K562 (cell line): ENCODE results near the gene OBSL1.

Experiments used
- AFF4 ChIP-seq: sonication (generic); formaldehyde crosslinking; IDR thresholded peaks from 2 replicates; pipeline ENCODE4 v1.8.0; 2023; ENCODE audit warnings: mild to moderate bottlenecking, missing genetic modification reagents
- ATF3 ChIP-seq, 2 experiments: fragments of 450-650 bp in 1 of 2; sonication (generic) in 1 of 2; formaldehyde crosslinking in 1 of 2; IDR thresholded peaks in 1 of 2; conservative IDR thresholded peaks in 1 of 2; 2 replicates each; pipeline versions ENCODE4 v1.6.1 to v1.8.1; 2016 to 2023; ENCODE audit warnings: mild to moderate bottlenecking in 2 of 2, moderate library complexity in 2 of 2, inconsistent platforms in 1 of 2, missing genetic modification reagents in 1 of 2
- CTCF ChIP-seq, 3 experiments: IDR thresholded peaks in 2 of 3; conservative IDR thresholded peaks in 1 of 3; 2 replicates each; pipeline ENCODE4 v1.5.1; 2011 to 2012; ENCODE audit warnings: low read length in 3 of 3, mild to moderate bottlenecking in 3 of 3, control low read depth in 2 of 3, improper control_type of control experiment in 1 of 3, inconsistent platforms in 1 of 3, low read depth in 1 of 3, mixed read lengths in 1 of 3, moderate library complexity in 1 of 3; ENCODE audit not compliant: insufficient read depth in 2 of 3
- ELK1 ChIP-seq: sonication (generic); formaldehyde crosslinking; IDR thresholded peaks from 2 replicates; pipeline ENCODE4 v1.8.1; 2022; ENCODE audit warnings: missing genetic modification reagents
- ERF ChIP-seq: fragments of 450-650 bp; formaldehyde crosslinking; IDR thresholded peaks from 2 replicates; pipeline ENCODE4 v1.4.0; 2020; ENCODE audit warnings: mild to moderate bottlenecking, mixed read lengths
- GATAD2A ChIP-seq: fragments of 450-650 bp; IDR thresholded peaks from 2 replicates; pipeline ENCODE4 v1.6.1; 2017
- LARP7 ChIP-seq: fragments of 450-650 bp; IDR thresholded peaks from 2 replicates; pipeline ENCODE4 v1.6.1; 2016
- MITF ChIP-seq: IDR thresholded peaks from 2 replicates; pipeline ENCODE4 v1.6.1; 2014; ENCODE audit warnings: antibody characterized with exemption
- NR4A1 ChIP-seq, 2 experiments: fragments of 250-450 bp in 1 of 2; fragments of 450-650 bp in 1 of 2; sonication (Bioruptor Pico) in 1 of 2; IDR thresholded peaks; 2 replicates each; pipeline versions ENCODE4 v1.4.0 to v1.6.1; 2016 to 2020; ENCODE audit warnings: mild to moderate bottlenecking in 2 of 2, missing compliant biosample characterization in 1 of 2, missing genetic modification characterization in 1 of 2, moderate library complexity in 1 of 2
- POLR2AphosphoS5 ChIP-seq: IDR thresholded peaks from 2 replicates; pipeline ENCODE4 v1.6.1; 2011; ENCODE audit warnings: mild to moderate bottlenecking, low read depth, low read length, moderate library complexity; ENCODE audit not compliant: control insufficient read depth, insufficient read depth
- ZZZ3 ChIP-seq: fragments of 450-650 bp; IDR thresholded peaks from 2 replicates; pipeline ENCODE4 v1.6.1; 2016; ENCODE audit warnings: antibody characterized with exemption, mild to moderate bottlenecking, moderate library complexity

GRCh38 chr2:219570924-219571310 lies 422 bp downstream of the OBSL1 start:
- TF ChIP-seq ELK1 (CRISPR knock-in tag) (no peak), ATF3 (IDR thresholded peaks at IDR 0.05) (no peak), ATF3 (CRISPR knock-in tag; conservative IDR thresholded peaks at IDR 0.05) (no peak), AFF4 (no peak), ERF (CRISPR knock-in tag) (no peak), POLR2AphosphoS5 (no peak), LARP7 (no peak), CTCF (IDR thresholded peaks at IDR 0.05 in 2 of 3, conservative IDR thresholded peaks at IDR 0.05 in 1 of 3; ENCODE audit: insufficient read depth in 2 of 3, low read depth in 1 of 3, low read length in 3 of 3) (no peak), GATAD2A (no peak), NR4A1 (CRISPR knock-in tag; IDR thresholded peaks at IDR 0.05) (no peak), NR4A1 (tag; IDR thresholded peaks at IDR 0.05) (no peak), ZZZ3 (no peak), MITF (no peak)
